ENCODE measurements around the gene MRPL27. TPM values are rescaled to one million over a fixed set of nuclear protein-coding genes. Genes with fewer than 3 reads are reported as not detected.

MRPL27 gene
- total and polyA plus RNA-seq, 2 donors (not counting 1 experiment from before 2014, with no cell fraction given): 32.5 to 40.2 TPM

DNA sequence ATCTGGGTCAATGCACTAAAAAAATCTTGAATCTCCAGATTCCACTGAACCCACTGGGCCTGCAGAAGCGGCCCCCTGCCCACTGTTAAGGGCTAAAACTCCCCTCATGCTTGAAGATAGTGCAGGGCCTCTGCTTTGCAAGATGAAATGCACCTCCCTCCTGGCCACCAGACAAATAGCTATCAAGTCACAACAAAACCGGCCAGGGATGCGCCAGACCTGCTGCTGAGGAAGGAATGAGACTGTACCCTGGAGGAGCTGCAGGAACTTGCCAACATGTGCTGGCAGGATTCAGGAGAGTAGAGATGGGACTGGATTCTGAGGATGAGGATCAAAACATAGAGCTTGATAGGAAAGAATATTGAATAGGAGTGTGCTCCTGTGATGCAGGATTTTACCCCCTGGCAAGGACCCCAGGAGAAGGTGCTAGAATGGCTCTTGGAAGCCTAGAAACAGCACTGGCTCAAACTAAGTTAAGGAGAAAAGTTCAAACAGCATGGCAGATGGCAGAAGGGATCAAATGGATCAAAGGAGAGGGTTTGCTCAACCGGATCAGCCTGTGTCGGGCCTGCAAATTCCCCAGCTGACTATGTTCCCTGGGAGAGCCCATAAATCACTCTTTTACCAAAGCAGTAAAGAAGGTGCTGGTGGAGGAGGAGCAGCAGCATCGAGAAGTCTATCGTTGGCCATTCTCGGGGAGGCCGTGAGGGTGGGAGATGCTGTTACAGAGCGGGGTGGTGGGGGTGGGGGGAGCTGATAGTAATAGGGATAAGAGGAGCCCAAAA lies 54.3 kb downstream of the MRPL27 start:
- CTCF ChIA-PET: no interaction called here
- peaks cover 6% of the 10 kb centered on the region for H3K27me3 Mint-ChIP-seq
- WGBS (ENCODE audit: insufficient coverage): 91% methylated on average over 7 of the region's 10 CpGs

More for the DNA sequence above, 54.3 kb downstream of the MRPL27 start:
- no peaks in the 10 kb centered on the region for H3K79me2 ChIP-seq (ENCODE audit: control insufficient read depth, insufficient read depth, low read length)
- no peak overlapping the region for H3K4me3 ChIP-seq (ENCODE audit: control extremely low read depth in 1 of 5, extremely low read depth in 1 of 5, insufficient read depth in 1 of 5, low read depth in 2 of 5, low read length in 4 of 5)
- H4K20me1 ChIP-seq (ENCODE audit: control insufficient read depth, insufficient read depth, low read length, poor library complexity, severe bottlenecking): no peaks in the 10 kb centered on the region
- H2AFZ ChIP-seq (ENCODE audit: insufficient read depth, low read depth, low read length, poor library complexity, severe bottlenecking): no peak overlapping the region
- no peaks in the 10 kb centered on the region for H3K4me1 ChIP-seq (ENCODE audit: control insufficient read depth in 2 of 2, insufficient read depth in 2 of 2, low read length in 2 of 2)
- ATAC-seq (ENCODE audit: low read depth): no peak
- H3K9me3 ChIP-seq (ENCODE audit: control extremely low read depth in 1 of 3, control insufficient read depth in 2 of 3, insufficient read depth in 1 of 3, low read length in 2 of 3): no peaks in the 10 kb centered on the region
- no peaks in the 10 kb centered on the region for H3K36me3 ChIP-seq (replicated peaks in 1 of 2; ENCODE audit: control extremely low read depth in 1 of 2, control insufficient read depth in 1 of 2, extremely low read depth in 1 of 2, insufficient read depth in 2 of 2, low read length in 1 of 2)
- no peak overlapping the region for H3K4me2 ChIP-seq (replicated peaks; ENCODE audit: low read depth, low read length, poor library complexity, severe bottlenecking)
- DNase-seq: no peak
- H3K27ac ChIP-seq (ENCODE audit: low read length in 2 of 2): no peak overlapping the region
- intact Hi-C loops (cut with micrococcal nuclease): no loop called here
- Mint-ChIP-seq H3K27ac (no peak overlapping the region), H3K4me3 (no peak overlapping the region), H3K4me1 (no peaks in the 10 kb centered on the region), H3K9me3 (ENCODE audit: insufficient read depth) (no peaks in the 10 kb centered on the region)
- no peaks in the 10 kb centered on the region for H3K27me3 ChIP-seq (replicated peaks in 1 of 4; ENCODE audit: control extremely low read depth in 1 of 4, control insufficient read depth in 3 of 4, insufficient read depth in 4 of 4, low read length in 3 of 4)
- no peak overlapping the region for H3K9ac ChIP-seq (ENCODE audit: low read length)
- POLR2A ChIA-PET: no interaction called here
- no peak for TF ChIP-seq EZH2 (IDR thresholded peaks at IDR 0.05; ENCODE audit: borderline replicate concordance, insufficient read depth, low read depth, low read length, poor library complexity, severe bottlenecking)
- TF ChIP-seq, protein P1, sequence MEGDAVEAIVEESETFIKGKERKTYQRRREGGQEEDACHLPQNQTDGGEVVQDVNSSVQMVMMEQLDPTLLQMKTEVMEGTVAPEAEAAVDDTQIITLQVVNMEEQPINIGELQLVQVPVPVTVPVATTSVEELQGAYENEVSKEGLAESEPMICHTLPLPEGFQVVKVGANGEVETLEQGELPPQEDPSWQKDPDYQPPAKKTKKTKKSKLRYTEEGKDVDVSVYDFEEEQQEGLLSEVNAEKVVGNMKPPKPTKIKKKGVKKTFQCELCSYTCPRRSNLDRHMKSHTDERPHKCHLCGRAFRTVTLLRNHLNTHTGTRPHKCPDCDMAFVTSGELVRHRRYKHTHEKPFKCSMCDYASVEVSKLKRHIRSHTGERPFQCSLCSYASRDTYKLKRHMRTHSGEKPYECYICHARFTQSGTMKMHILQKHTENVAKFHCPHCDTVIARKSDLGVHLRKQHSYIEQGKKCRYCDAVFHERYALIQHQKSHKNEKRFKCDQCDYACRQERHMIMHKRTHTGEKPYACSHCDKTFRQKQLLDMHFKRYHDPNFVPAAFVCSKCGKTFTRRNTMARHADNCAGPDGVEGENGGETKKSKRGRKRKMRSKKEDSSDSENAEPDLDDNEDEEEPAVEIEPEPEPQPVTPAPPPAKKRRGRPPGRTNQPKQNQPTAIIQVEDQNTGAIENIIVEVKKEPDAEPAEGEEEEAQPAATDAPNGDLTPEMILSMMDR (IDR thresholded peaks at IDR 0.05): no peak

Small RNAs within 50 kb of the gene (small RNA-seq; reads per million reads assigned to genes)
- not detected for gene RF00019 (ENCODE audit: insufficient read length, low read depth, low replicate concordance)

Other genes starting within 250 kb of the MRPL27 start
- 0.78 and 0.89 TPM in 2 replicates for gene SAMD14, start 243.0 kb downstream of the MRPL27 start, total RNA-seq
- gene SAMD14, start 243.0 kb downstream of the MRPL27 start, polyA plus RNA-seq: 0.06 and 0.13 TPM in 2 replicates
- 217 and 220 TPM in 2 replicates for gene PPP1R9B, start 222.5 kb downstream of the MRPL27 start, total RNA-seq
- 80.7 and 123 TPM in 2 replicates for gene PPP1R9B, start 222.5 kb downstream of the MRPL27 start, polyA plus RNA-seq
- 3.8 and 4.4 TPM in 2 replicates for gene SGCA, start 207.2 kb downstream of the MRPL27 start, total RNA-seq
- 4.5 and 6.0 TPM in 2 replicates for gene SGCA, start 207.2 kb downstream of the MRPL27 start, polyA plus RNA-seq
- 9.1 and 11.6 TPM in 2 replicates for gene COL1A1, start 171.6 kb downstream of the MRPL27 start, total RNA-seq
- 0.66 and 8.4 TPM in 2 replicates for gene COL1A1, start 171.6 kb downstream of the MRPL27 start, polyA plus RNA-seq
- gene TMEM92, start 98.7 kb downstream of the MRPL27 start, total RNA-seq: not detected in 2 replicates
- not detected in 2 replicates for gene TMEM92, start 98.7 kb downstream of the MRPL27 start, polyA plus RNA-seq
- 29.9 and 30.3 TPM in 2 replicates for gene XYLT2, start 27.1 kb downstream of the MRPL27 start, total RNA-seq
- gene XYLT2, start 27.1 kb downstream of the MRPL27 start, polyA plus RNA-seq: 15.5 and 21.5 TPM in 2 replicates
- 2.3 and 3.4 TPM in 2 replicates for gene EME1, start within 50 bp of the MRPL27 start, total RNA-seq
- gene EME1, start within 50 bp of the MRPL27 start, polyA plus RNA-seq: 1.6 and 3.0 TPM in 2 replicates
- 29.5 and 31.2 TPM in 2 replicates for gene LRRC59, start 24.3 kb upstream of the MRPL27 start, total RNA-seq
- 27.7 and 47.4 TPM in 2 replicates for gene LRRC59, start 24.3 kb upstream of the MRPL27 start, polyA plus RNA-seq
- gene ACSF2, start 53.0 kb upstream of the MRPL27 start, total RNA-seq: 66.1 and 82.6 TPM in 2 replicates
- gene ACSF2, start 53.0 kb upstream of the MRPL27 start, polyA plus RNA-seq: 59.6 and 62.1 TPM in 2 replicates
- 3.5 and 3.9 TPM in 2 replicates for gene CHAD, start 95.7 kb upstream of the MRPL27 start, total RNA-seq
- 1.4 and 4.4 TPM in 2 replicates for gene CHAD, start 95.7 kb upstream of the MRPL27 start, polyA plus RNA-seq
- gene RSAD1, start 105.7 kb upstream of the MRPL27 start, total RNA-seq: 52.9 and 53.4 TPM in 2 replicates
- 53.2 and 63.9 TPM in 2 replicates for gene RSAD1, start 105.7 kb upstream of the MRPL27 start, polyA plus RNA-seq
- 5.1 and 5.5 TPM in 2 replicates for gene MYCBPAP, start 135.3 kb upstream of the MRPL27 start, total RNA-seq
- gene MYCBPAP, start 135.3 kb upstream of the MRPL27 start, polyA plus RNA-seq: 0.45 and 1.9 TPM in 2 replicates
- gene EPN3, start 159.6 kb upstream of the MRPL27 start, total RNA-seq: not detected in 2 replicates
- not detected in 2 replicates for gene EPN3, start 159.6 kb upstream of the MRPL27 start, polyA plus RNA-seq
- gene SPATA20, start 174.0 kb upstream of the MRPL27 start, total RNA-seq: 68.5 and 72.2 TPM in 2 replicates
- 18.9 and 61.7 TPM in 2 replicates for gene SPATA20, start 174.0 kb upstream of the MRPL27 start, polyA plus RNA-seq
- 0.05 and 0.12 TPM in 2 replicates for gene CACNA1G, start 187.5 kb upstream of the MRPL27 start, total RNA-seq
- not detected in 2 replicates for gene CACNA1G, start 187.5 kb upstream of the MRPL27 start, polyA plus RNA-seq

Data from B cell (primary cell).